Measurements from ENCODE around the gene PIGM.

The PIGM gene

GRCh38 chr1:159989581-159989980 lies 42.2 kb downstream of the PIGM start:
- peak; percentile 39 for DNase-seq (ENCODE audit: low spot score)

- DNase-seq (ENCODE audit: low spot score): no peak
Observed at GRCh38 chr1:159988006-159988405, 43.8 kb downstream of the PIGM start.

- no peak for DNase-seq (ENCODE audit: low spot score)
Observed at GRCh38 chr1:159987186-159987585, 44.6 kb downstream of the PIGM start.

- DNase-seq (ENCODE audit: low spot score): no peak
Observed at GRCh38 chr1:159986531-159986930, 45.3 kb downstream of the PIGM start.

GRCh38 chr1:159986093-159986492 lies 45.7 kb downstream of the PIGM start:
- DNase-seq (ENCODE audit: low spot score): no peak

- DNase-seq (ENCODE audit: low spot score): no peak
Observed at GRCh38 chr1:159985473-159985872, 46.3 kb downstream of the PIGM start.

GRCh38 chr1:159983681-159984080 lies 48.1 kb downstream of the PIGM start:
- DNase-seq (ENCODE audit: low spot score): no peak

GRCh38 chr1:159982280-159982679 lies 49.5 kb downstream of the PIGM start:
- DNase-seq (ENCODE audit: low spot score): no peak

GRCh38 chr1:159981351-159982055 lies 50.3 kb downstream of the PIGM start:
- no peak for DNase-seq (ENCODE audit: low spot score)

- DNase-seq (ENCODE audit: low spot score): no peak
Observed at GRCh38 chr1:159980786-159981185, 51.0 kb downstream of the PIGM start.

GRCh38 chr1:159980076-159980475 lies 51.7 kb downstream of the PIGM start:
- DNase-seq (ENCODE audit: low spot score): no peak

- DNase-seq (ENCODE audit: low spot score): no peak
Observed at GRCh38 chr1:159979257-159979656, 52.5 kb downstream of the PIGM start.

- no peak for DNase-seq (ENCODE audit: low spot score)
Observed at GRCh38 chr1:159978107-159978398, 53.7 kb downstream of the PIGM start.

GRCh38 chr1:159977364-159978106 lies 54.3 kb downstream of the PIGM start:
- no peak for DNase-seq (ENCODE audit: low spot score)
